HG03565 (cell line): ENCODE results near the gene TRAPPC6A.

Source experiments
- ATAC-seq: cut with Tn5 transposase; IDR thresholded peaks from one replicate; pipeline ENCODE4 v1.9.1; 2021; ENCODE audit warnings: mild to moderate bottlenecking, moderate library complexity; ENCODE audit not compliant: unreplicated experiment

The TRAPPC6A gene

DNA sequence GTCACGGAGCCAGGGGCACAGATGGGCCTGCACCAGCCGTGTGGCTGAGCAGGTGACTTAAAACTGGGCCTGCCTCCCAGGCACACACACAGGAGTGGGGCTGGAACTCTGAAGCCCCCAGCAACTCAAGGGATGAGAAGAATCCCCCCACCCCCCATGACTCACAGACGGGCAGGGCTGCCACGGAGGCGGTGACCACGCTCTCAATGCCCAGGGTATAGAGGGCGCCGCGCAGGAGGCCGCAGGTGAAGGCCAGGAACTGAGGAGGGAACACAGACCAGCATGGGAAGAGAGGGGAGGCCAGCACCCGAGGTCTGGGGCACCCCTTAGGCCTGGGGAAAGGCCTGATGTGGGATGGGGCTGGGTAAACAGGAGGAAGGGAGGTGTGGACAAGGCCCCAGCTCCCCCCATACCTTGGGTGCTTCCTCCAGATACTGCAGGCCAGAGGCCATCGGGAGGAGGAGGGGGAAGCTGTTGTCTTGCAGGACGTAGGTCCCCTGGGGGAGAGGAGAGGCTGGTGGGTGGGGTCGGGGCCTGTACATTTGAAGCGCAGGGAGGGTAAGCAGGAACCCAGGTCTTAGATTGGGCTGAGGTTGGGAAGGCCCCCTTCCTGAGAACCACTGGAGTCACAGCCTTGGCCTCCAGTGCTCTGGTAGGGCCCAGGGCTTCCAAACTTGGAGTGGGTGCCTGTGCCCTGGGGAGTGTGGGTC is 14.1 kb downstream of the TRAPPC6A start:
- ATAC-seq, result no peak

DNA sequence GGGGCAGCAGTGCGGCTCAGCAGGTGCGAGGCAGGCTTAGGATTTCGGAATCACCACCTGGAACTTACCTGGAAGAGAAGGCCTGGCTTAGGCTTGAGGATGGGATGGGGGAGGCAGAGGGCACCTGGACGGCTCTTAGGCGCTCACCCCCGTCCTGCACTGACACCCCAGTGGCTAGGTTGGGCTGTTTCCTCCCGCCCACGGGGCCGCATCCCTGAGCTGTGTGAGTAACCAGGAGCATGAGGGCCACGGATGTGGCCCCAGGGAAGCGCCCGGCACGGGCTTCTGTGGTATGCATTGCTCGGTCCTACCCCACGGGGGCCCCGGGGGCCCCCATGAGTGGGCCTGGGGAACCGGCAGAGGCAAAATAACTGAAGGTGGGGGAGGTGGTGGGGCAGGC is 14.9 kb downstream of the TRAPPC6A start:
- no peak for ATAC-seq

DNA sequence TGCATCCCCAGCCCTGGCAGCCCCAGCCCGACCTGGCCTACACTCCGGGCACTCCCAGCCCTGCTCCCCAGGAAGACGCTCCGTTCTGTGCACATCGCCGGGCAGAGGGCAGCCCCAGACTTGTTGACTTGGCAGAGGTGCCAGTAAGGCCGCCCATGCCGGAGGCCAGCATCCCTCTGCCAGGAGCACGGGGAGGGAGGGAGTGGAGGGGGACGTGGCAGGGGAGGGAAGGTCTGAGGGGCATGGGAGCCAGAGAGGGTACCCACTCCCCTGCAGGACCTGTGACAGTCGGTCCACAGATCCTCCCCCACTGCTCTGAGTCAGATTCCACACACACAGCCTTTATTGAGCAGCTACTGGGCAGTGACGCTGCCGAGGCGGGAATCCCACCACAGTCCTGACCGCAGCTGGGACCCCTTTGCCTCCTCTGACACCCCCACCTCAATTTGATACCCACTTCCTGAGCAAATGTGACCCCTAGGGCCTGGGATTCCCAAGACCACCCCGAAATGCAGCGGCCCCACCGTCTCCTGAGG is 15.4 kb downstream of the TRAPPC6A start:
- ATAC-seq, result no peak

DNA sequence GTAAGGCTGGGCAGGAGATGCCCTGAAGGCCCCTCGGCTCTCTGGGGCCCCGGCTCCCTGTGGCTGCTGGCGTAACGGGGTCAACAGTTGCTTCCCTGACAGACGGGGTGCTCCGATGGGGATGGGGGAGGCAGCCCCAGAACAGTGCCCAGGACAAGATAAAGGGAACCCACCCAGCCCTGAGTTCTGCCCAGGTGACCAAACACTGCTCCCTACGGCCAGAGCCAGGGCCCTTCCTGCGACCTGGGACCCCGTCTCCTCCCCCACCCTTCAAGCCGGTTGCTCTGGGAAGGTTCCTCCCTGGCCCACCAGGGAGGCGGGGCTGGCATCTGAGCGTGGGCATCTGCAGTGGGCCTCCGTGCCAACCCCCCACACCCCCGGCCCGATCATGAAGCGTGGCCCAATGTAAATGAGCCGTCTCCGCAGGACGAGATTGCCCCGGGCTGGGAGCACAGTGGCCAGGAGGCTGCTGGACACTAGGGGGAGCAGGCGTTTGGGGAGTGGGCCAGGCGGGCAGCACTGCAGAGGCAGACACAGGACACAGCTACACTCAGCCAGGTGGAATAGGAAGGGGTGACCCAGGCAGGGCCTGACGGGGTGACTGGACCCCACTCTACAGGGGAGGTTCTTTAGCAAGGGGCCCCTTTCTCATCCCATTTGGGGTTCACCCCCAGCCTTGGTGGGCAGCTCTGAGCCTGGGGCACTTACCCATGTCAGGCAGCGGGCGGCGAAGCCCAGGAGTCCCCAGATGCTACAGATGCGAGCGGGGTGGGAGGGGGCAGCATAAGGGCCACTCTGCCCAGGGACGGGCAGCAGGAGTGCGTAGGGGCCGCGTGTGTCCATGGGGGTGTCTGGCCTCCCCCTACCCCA is 16.1 kb downstream of the TRAPPC6A start:
- no peak for ATAC-seq

DNA sequence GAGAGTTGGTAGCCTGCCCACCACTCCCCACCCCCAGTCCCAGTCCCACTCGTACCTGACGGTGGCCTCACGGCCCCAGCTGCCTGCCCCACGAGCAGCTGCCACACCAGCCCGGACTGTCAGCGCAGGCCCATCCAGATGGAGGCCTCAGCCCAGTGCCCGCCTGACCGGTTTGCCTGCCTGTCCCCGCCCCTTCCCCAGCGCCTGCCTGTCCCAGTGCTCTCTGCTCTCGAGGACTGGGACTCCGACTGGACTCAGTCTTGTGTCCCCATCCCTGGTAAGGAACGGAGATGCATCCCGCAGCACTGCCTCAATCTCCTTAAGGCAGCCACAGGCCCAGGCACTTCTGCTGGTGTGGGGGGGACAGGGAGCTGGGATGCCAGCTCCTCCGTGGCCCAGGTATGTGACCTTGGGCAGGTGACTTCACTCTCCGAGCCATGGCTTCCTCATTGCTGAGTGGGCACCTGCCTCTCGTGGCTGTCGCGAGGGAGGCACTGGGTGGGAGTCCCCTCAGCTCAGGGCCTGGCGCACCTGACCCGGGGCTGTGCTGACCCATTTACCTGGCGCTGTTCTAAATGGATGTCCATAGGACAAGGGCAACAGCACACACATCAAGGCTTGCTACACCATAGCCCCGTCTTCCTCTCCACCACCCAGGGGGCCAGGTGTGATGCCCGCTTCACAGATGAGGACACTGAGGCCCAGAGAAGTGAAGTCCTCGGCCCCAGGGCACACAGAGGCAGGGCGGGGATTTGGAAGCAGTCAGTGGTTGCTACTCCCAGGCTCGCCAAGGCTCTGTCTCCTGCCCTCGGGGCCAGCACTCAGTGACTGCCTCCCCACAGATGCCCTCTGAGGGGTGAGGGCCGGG is 16.9 kb downstream of the TRAPPC6A start, which contains the start of gene NKPD1:
TSS of gene NKPD1 (minus strand) at position 113 of the 868 bp plus-strand sequence. CDS start 832 bp downstream, outside the sequence.
- ATAC-seq, result no peak

GRCh38 chr19:45159971-45160324 is 18.1 kb downstream of the TRAPPC6A start:
- no peak for ATAC-seq

- ATAC-seq, result no peak
Observed at GRCh38 chr19:45159210-45159970, 18.6 kb downstream of the TRAPPC6A start.

- ATAC-seq, result no peak
Observed at GRCh38 chr19:45158503-45159209, 19.4 kb downstream of the TRAPPC6A start.

DNA sequence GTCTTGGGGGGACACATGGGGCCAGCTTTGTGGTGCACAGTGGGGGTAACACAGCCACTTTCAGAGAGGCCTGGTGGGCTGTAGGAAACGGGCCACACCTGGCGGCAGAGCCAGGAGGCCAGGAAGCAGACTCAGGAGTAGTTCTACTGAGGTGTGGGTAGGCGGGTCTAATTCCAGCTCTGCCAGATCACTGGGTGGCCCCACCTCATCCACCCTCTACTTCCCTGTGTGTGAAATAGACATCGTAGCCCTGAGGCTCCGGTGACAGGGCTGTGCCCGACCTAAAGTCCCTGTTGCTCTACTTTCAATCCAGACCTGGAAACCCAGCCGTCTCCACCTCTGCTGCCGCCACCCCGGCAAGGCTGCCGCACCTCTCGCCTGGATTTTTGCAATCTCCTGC is 21.3 kb downstream of the TRAPPC6A start:
- no peak for ATAC-seq

DNA sequence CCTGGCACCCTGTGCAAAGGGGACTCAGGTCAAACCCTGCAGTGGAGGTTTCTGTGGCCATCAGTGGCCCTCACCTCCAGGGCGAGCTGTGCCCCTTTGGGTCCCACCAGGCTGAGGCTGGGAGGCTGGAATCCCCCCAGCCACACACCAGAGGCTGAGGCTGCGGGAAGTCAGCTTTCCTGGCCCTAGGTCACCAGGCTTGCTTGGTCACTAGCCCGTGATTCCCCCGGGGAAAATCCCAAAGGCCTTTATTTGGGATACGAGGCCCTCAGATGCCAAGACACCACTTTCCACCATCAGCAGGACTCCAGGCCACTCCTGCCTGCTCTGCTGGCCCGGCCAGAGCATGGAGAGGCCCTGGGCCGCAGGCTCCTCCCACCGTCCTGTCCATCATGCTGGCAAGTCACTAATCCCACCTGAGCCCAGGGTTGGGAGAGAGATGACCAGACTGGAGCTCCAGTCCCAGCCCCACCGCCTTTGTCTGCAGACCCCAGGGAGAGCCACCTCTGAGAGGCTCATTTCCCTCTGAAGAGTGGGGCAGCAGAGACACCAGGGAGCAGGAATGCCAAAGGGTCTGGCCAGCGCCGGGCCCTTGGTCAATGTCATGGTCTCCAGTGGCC is 21.9 kb downstream of the TRAPPC6A start:
- no peak for ATAC-seq

- ATAC-seq, result no peak
Observed at GRCh38 chr19:45154064-45154827, 23.8 kb downstream of the TRAPPC6A start.

GRCh38 chr19:45153339-45154063 is 24.5 kb downstream of the TRAPPC6A start:
- ATAC-seq, result no peak

- no peak for ATAC-seq
Observed at GRCh38 chr19:45152504-45153338, 25.3 kb downstream of the TRAPPC6A start.

GRCh38 chr19:45151821-45152503 is 26.1 kb downstream of the TRAPPC6A start:
- ATAC-seq, result no peak

GRCh38 chr19:45151320-45151719 is 26.7 kb downstream of the TRAPPC6A start:
- no peak for ATAC-seq

- ATAC-seq, result no peak
Observed at GRCh38 chr19:45150751-45151281, 27.2 kb downstream of the TRAPPC6A start.
